Measurements from ENCODE around the gene MIA. TPM values are rescaled to one million over a fixed set of nuclear protein-coding genes. Genes with fewer than 3 reads are reported as not detected.
"Not testable (repeated sequence)": the region's sequence is repeated elsewhere in the genome, so short reads cannot be mapped to it uniquely, and the experiment has no call there.

The MIA gene
- total and polyA plus RNA-seq, 2 of the 4 experiments (the other 2 are of a cell fraction), result 0.44 TPM; not detected in 1

DNA sequence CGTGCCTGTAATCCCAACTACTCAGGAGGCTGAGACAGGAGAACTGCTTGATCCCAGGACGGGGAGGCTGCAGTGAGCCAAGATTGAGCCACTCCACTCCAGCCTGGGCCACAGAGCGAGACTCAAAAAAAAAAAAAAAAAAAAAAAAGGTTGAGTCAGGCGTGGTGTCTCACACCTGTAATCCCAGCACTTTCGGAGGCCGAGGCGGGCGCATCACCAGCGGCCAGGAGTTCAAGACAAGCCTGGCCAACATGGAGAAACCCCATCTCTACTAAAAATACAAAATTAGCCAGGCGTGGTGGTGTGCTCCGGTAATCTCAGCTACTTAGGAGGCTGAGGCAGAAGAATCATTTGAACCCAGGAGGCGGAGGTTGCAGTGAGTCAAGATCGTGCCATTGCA is 8.9 kb upstream of the MIA start:
- not testable (repeated sequence) for H3K18ac ChIP-seq (ENCODE audit: low read depth, low read length)

More for the DNA sequence above, 8.9 kb upstream of the MIA start:
- in situ Hi-C loops (cut with MboI; ENCODE audit: low sequenced_read_pairs); dilution Hi-C loops (cut with HindIII; ENCODE audit: low sequenced_read_pairs, unreplicated experiment); H3K9me1 ChIP-seq (ENCODE audit: insufficient read depth, low read length); H4K91ac ChIP-seq (ENCODE audit: insufficient read depth, low read depth, low read length); H3K4me3 ChIP-seq (ENCODE audit: insufficient read depth, low read depth, low read length); H3K4ac ChIP-seq (ENCODE audit: low read depth, low read length); H3K23ac ChIP-seq (ENCODE audit: low read depth, low read length); H4K20me1 ChIP-seq (ENCODE audit: insufficient read depth, low read length); POLR2A ChIA-PET (ENCODE audit: unreplicated experiment); H3K14ac ChIP-seq (replicated peaks; ENCODE audit: low read depth, low read length); BruUV-seq (replicated peaks); DNase-seq; H2AK9ac ChIP-seq (replicated peaks; ENCODE audit: low read depth, low read length, poor library complexity); ATAC-seq (ENCODE audit: low read depth); CTCF ChIA-PET; H2AK5ac ChIP-seq (ENCODE audit: low read depth, low read length); H4K5ac ChIP-seq (ENCODE audit: low read depth, low read length); H3K4me2 ChIP-seq (ENCODE audit: low read depth, low read length); H2AFZ ChIP-seq (replicated peaks; ENCODE audit: low read length, poor library complexity); H2BK5ac ChIP-seq (ENCODE audit: low read depth, low read length, poor library complexity, severe bottlenecking); H3K9me3 ChIP-seq (ENCODE audit: control insufficient read depth, insufficient read depth, low read length); H3K27ac ChIP-seq (ENCODE audit: insufficient read depth, low read length); H2BK20ac ChIP-seq (ENCODE audit: low read depth, low read length); H3K9ac ChIP-seq (ENCODE audit: low read depth, low read length); H3K56ac ChIP-seq (ENCODE audit: extremely low read depth, insufficient read depth, low read length); H3K27me3 ChIP-seq (ENCODE audit: control insufficient read depth, insufficient read depth, low read length); H2BK15ac ChIP-seq (ENCODE audit: low read depth, low read length); H3K4me1 ChIP-seq (ENCODE audit: control insufficient read depth, insufficient read depth, low read length); H2BK120ac ChIP-seq (ENCODE audit: low read depth, low read length); intact Hi-C loops (cut with micrococcal nuclease); H4K8ac ChIP-seq (ENCODE audit: low read depth in 2 of 2, low read length in 2 of 2): not testable (repeated sequence)
- WGBS, 2 experiments (ENCODE audit: extremely low coverage in 2 of 2, insufficient read length in 1 of 2), result 90% methylated on average over 2 of the region's 13 CpGs; no CpG with 5 or more reads in 1 of the 2 experiments
- peaks cover 52% of the 10 kb centered on the region for H3K36me3 ChIP-seq (ENCODE audit: control insufficient read depth, insufficient read depth, low read length)
- H3K79me1 ChIP-seq (ENCODE audit: low read depth in 1 of 2, low read length in 2 of 2), result peaks cover 19 to 20% of the 10 kb centered on the region in 2 experiments; a peak in 3 of 4 replicates
